ENCODE results near the gene YPEL2.

YPEL2 gene

GRCh38 chr17:59353936-59354755 lies 22.7 kb downstream of the YPEL2 start:
- TF ChIP-seq CTCF (IDR thresholded peaks at IDR 0.05) = no peak
- TF ChIP-seq ZFX (IDR thresholded peaks at IDR 0.05; ENCODE audit: borderline replicate concordance) = no peak
- H3K27ac ChIP-seq = no peak overlapping the region

- TF ChIP-seq ZFX (IDR thresholded peaks at IDR 0.05; ENCODE audit: borderline replicate concordance) = no peak
- no peak for TF ChIP-seq CTCF (IDR thresholded peaks at IDR 0.05)
- no peak overlapping the region for H3K27ac ChIP-seq
Measured at GRCh38 chr17:59355030-59355701, 23.7 kb downstream of the YPEL2 start.

- no peak for TF ChIP-seq CTCF (IDR thresholded peaks at IDR 0.05)
- TF ChIP-seq ZFX (IDR thresholded peaks at IDR 0.05; ENCODE audit: borderline replicate concordance) = no peak
- no peak overlapping the region for H3K27ac ChIP-seq
Measured at GRCh38 chr17:59355702-59356325, 24.4 kb downstream of the YPEL2 start.

GRCh38 chr17:59356543-59357218 lies 25.2 kb downstream of the YPEL2 start:
- TF ChIP-seq CTCF (IDR thresholded peaks at IDR 0.05) (no peak), ZFX (IDR thresholded peaks at IDR 0.05; ENCODE audit: borderline replicate concordance) (no peak)
- H3K27ac ChIP-seq = no peak overlapping the region

GRCh38 chr17:59357219-59357697 lies 25.8 kb downstream of the YPEL2 start:
- TF ChIP-seq ZFX (IDR thresholded peaks at IDR 0.05; ENCODE audit: borderline replicate concordance) = no peak
- TF ChIP-seq CTCF (IDR thresholded peaks at IDR 0.05) = no peak
- no peak overlapping the region for H3K27ac ChIP-seq

GRCh38 chr17:59357929-59358328 lies 26.5 kb downstream of the YPEL2 start:
- no peak overlapping the region for H3K27ac ChIP-seq
- TF ChIP-seq ZFX (IDR thresholded peaks at IDR 0.05; ENCODE audit: borderline replicate concordance) (no peak), CTCF (IDR thresholded peaks at IDR 0.05) (no peak)
